DND-41 (cell line): ENCODE measurements around the gene DNAH11.
"Not testable (repeated sequence)": the region's sequence is repeated elsewhere in the genome, so short reads cannot be mapped to it uniquely, and the experiment has no call there.

ENCODE experiments used
- ATAC-seq: fragments of 200-7000 bp; cut with Tn5 transposase; 3 replicates; pipeline ENCODE4 v1.9.1; 2021; ENCODE audit warnings: low read depth; ENCODE audit not compliant: insufficient read depth
- DNase-seq: peaks from one replicate; pipeline ENCODE4 v3.0.0-alpha.2; 2020
- H2AFZ ChIP-seq: 2 replicates; pipeline ENCODE4 v1.6.0; 2012; ENCODE audit warnings: low read depth, low read length
- H3K27ac ChIP-seq: 2 replicates; pipeline ENCODE4 v1.5.1; 2012; ENCODE audit warnings: low read length, inconsistent platforms
- H3K27me3 ChIP-seq: fragments of 200-600 bp; sonication (generic); 2 replicates; pipeline ENCODE4 v1.6.0; 2012; ENCODE audit warnings: low read length, mild to moderate bottlenecking, inconsistent platforms; ENCODE audit not compliant: insufficient read depth, poor library complexity
- H3K36me3 ChIP-seq: 2 replicates; pipeline ENCODE4 v1.5.1; 2012; ENCODE audit warnings: low read length, inconsistent platforms; ENCODE audit not compliant: insufficient read depth
- H3K4me1 ChIP-seq: 2 replicates; pipeline ENCODE4 v1.5.1; 2012; ENCODE audit warnings: mild to moderate bottlenecking, low read length; ENCODE audit not compliant: insufficient read depth
- H3K4me2 ChIP-seq: 2 replicates; pipeline ENCODE4 v1.6.0; 2012; ENCODE audit warnings: mild to moderate bottlenecking, moderate library complexity, low read length, inconsistent platforms; ENCODE audit not compliant: insufficient read depth
- H3K4me3 ChIP-seq, 2 experiments: fragments of 200-600 bp in 1 of 2; shearing (Covaris generic) in 1 of 2; 2 replicates each; pipeline ENCODE4 v1.5.1; 2012 to 2016; ENCODE audit warnings: inconsistent platforms in 2 of 2, low read length in 2 of 2, mild to moderate bottlenecking in 2 of 2, low read depth in 1 of 2, moderate library complexity in 1 of 2
- H3K79me2 ChIP-seq: 2 replicates; pipeline ENCODE4 v1.6.0; 2012; ENCODE audit warnings: low read length, inconsistent platforms; ENCODE audit not compliant: insufficient read depth
- H3K9ac ChIP-seq: 2 replicates; pipeline ENCODE4 v1.6.0; 2012; ENCODE audit warnings: low read depth, mild to moderate bottlenecking, inconsistent platforms, low read length, moderate library complexity
- H3K9me3 ChIP-seq: 2 replicates; pipeline ENCODE4 v1.5.1; 2012; ENCODE audit warnings: low read length, moderate library complexity, mild to moderate bottlenecking, inconsistent platforms; ENCODE audit not compliant: insufficient read depth, severe bottlenecking
- H4K20me1 ChIP-seq: 2 replicates; pipeline ENCODE4 v1.6.0; 2012; ENCODE audit warnings: low read length; ENCODE audit not compliant: insufficient read depth
- EZH2 ChIP-seq: IDR thresholded peaks from 3 replicates; pipeline ENCODE4 v1.6.1; 2012; ENCODE audit warnings: borderline replicate concordance, low read depth, mild to moderate bottlenecking, moderate library complexity, low read length, inconsistent platforms; ENCODE audit not compliant: severe bottlenecking
- TF ChIP-seq, protein P1 (sequence below): IDR thresholded peaks from 2 replicates; pipeline ENCODE4 v1.5.1; 2012; ENCODE audit warnings: borderline replicate concordance, low read length, moderate library complexity, mild to moderate bottlenecking; ENCODE audit not compliant: poor library complexity, severe bottlenecking; ENCODE audit errors: extremely low read depth

The DNAH11 gene

DNA sequence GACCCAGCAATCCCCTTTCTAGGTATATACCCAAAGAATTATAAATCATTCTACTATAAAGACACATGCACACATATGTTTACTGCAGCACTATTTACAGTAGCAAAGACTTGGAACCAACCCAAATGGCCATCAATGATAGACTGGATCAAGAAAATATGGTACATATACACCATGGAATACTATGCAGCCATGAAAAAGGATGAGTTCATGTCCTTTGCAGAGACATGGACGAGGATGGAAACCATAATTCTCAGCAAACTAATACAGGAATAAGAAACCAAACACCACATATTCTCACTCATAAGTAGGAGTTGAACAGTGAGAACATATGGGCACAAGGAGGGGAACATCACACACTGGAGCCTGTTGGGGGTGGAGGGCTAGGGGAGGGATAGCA lies 157.7 kb downstream of the DNAH11 start:
- H3K27ac ChIP-seq, H3K4me2 ChIP-seq, H3K4me1 ChIP-seq, H3K27me3 ChIP-seq, H3K9me3 ChIP-seq, H4K20me1 ChIP-seq, ATAC-seq, H2AFZ ChIP-seq, H3K4me3 ChIP-seq, H3K79me2 ChIP-seq, DNase-seq, H3K36me3 ChIP-seq, H3K9ac ChIP-seq: not testable (repeated sequence)

DNA sequence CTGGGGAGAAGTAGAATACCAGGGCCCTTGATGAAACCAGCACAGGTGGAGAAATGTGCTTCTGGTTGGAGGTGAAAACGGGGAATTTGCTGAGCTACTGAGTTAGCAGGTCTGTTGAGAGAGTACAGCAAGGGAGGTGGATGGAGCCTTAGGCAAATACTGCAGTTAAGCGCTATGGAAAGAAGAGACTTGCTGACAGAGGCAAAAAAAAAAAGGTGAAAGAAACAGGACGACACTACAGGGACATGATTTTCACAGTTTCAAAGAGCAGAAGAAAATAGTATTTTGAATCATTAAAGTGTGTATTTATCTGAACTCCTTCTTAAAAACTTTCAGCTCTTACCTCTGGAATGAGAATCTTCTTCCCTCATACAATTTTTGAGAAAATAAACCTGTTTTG lies 159.5 kb downstream of the DNAH11 start:
- no peaks in the 10 kb centered on the region for H3K27me3 ChIP-seq
- no peaks in the 10 kb centered on the region for H3K4me1 ChIP-seq
- no peaks in the 10 kb centered on the region for H3K9me3 ChIP-seq
- no peak for ATAC-seq
- no peaks in the 10 kb centered on the region for H4K20me1 ChIP-seq
- no peak for DNase-seq
- H3K9ac ChIP-seq: no peak overlapping the region
- no peak overlapping the region for H2AFZ ChIP-seq
- no peak overlapping the region for H3K4me2 ChIP-seq
- TF ChIP-seq, protein P1, sequence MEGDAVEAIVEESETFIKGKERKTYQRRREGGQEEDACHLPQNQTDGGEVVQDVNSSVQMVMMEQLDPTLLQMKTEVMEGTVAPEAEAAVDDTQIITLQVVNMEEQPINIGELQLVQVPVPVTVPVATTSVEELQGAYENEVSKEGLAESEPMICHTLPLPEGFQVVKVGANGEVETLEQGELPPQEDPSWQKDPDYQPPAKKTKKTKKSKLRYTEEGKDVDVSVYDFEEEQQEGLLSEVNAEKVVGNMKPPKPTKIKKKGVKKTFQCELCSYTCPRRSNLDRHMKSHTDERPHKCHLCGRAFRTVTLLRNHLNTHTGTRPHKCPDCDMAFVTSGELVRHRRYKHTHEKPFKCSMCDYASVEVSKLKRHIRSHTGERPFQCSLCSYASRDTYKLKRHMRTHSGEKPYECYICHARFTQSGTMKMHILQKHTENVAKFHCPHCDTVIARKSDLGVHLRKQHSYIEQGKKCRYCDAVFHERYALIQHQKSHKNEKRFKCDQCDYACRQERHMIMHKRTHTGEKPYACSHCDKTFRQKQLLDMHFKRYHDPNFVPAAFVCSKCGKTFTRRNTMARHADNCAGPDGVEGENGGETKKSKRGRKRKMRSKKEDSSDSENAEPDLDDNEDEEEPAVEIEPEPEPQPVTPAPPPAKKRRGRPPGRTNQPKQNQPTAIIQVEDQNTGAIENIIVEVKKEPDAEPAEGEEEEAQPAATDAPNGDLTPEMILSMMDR: no peak
- H3K36me3 ChIP-seq: no peaks in the 10 kb centered on the region
- no peak overlapping the region for H3K4me3 ChIP-seq
- no peak overlapping the region for H3K27ac ChIP-seq
- H3K79me2 ChIP-seq: no peaks in the 10 kb centered on the region

DNA sequence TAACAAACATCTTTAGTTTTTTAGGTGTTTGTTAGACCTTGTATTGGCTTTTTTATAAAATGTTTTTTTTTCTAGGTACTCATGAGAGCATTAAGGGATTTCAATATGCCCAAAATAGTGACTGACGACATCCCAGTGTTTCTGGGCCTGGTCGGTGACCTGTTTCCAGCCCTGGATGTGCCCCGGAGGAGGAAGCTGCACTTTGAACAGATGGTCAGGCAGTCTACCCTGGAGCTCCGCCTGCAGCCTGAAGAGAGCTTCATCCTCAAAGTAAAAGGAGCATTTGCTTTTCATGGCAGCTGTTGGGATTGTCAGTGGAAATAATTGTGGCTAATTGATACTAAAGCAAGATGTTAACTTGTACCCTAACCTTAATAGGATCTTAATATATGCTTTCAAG lies 161.5 kb downstream of the DNAH11 start:
- H4K20me1 ChIP-seq: no peaks in the 10 kb centered on the region
- H2AFZ ChIP-seq: no peak overlapping the region
- H3K4me2 ChIP-seq: no peak overlapping the region
- no peaks in the 10 kb centered on the region for H3K79me2 ChIP-seq
- H3K36me3 ChIP-seq: no peaks in the 10 kb centered on the region
- ATAC-seq (no peak), DNase-seq (no peak)
- H3K4me1 ChIP-seq: no peaks in the 10 kb centered on the region
- H3K9ac ChIP-seq: no peak overlapping the region
- no peak overlapping the region for H3K27ac ChIP-seq
- TF ChIP-seq, protein P1: no peak
- TF ChIP-seq EZH2: no peak
- H3K4me3 ChIP-seq: no peak overlapping the region
- H3K27me3 ChIP-seq: no peaks in the 10 kb centered on the region
- H3K9me3 ChIP-seq: no peaks in the 10 kb centered on the region

GRCh38 chr7:21706131-21706530 lies 163.3 kb downstream of the DNAH11 start:
- H4K20me1 ChIP-seq: no peaks in the 10 kb centered on the region
- no peak for DNase-seq
- no peaks in the 10 kb centered on the region for H3K36me3 ChIP-seq
- TF ChIP-seq, protein P1: no peak
- TF ChIP-seq EZH2: no peak
- H3K27me3 ChIP-seq: no peaks in the 10 kb centered on the region
- no peaks in the 10 kb centered on the region for H3K4me1 ChIP-seq
- H3K27ac ChIP-seq: no peak overlapping the region
- H2AFZ ChIP-seq: no peak overlapping the region
- no peak overlapping the region for H3K4me2 ChIP-seq
- H3K9ac ChIP-seq: no peak overlapping the region
- no peaks in the 10 kb centered on the region for H3K79me2 ChIP-seq
- no peak for ATAC-seq
- no peak overlapping the region for H3K4me3 ChIP-seq
- no peaks in the 10 kb centered on the region for H3K9me3 ChIP-seq
